HepG2 (cell line): Measurements from ENCODE around the gene P2RX5. TPM values are rescaled to one million over a fixed set of nuclear protein-coding genes. Genes with fewer than 3 reads are reported as not detected.

Experiments used
- ATAC-seq: fragments of 200-7000 bp; cut with Tn5 transposase; 3 replicates; pipeline ENCODE4 v1.9.1; 2020; ENCODE audit warnings: mild to moderate bottlenecking, moderate library complexity
- BruUV-seq: library from RNA; stranded (reverse); fragments of 400-500 nt; replicated peaks from 2 replicates; lab custom pipeline; 2021; lab: Mats Ljungman, UMichigan
- CTCF ChIA-PET: fragments of 300-600 bp; formaldehyde crosslinking; extraction: SDS; loops from one replicate; lab custom pipeline; 2021; ENCODE audit warnings: low total read pairs, inconsistent platforms, low intra/inter-chr PET ratio; lab: Yijun Ruan, JAX
- POLR2A ChIA-PET: fragments of 350-600 bp; sonication (Branson Sonifier 250); formaldehyde crosslinking; loops from one replicate; lab custom pipeline; 2020; ENCODE audit warnings: antibody characterized with exemption, inconsistent platforms; lab: Yijun Ruan, JAX
- DNase-seq: peaks from one replicate; pipeline ENCODE4 v3.0.0-alpha.2; 2015; ENCODE audit warnings: low spot score
- FAIRE-seq: peaks from 3 replicates; lab custom pipeline; 2011; peaks lifted over from hg19 to GRCh38; lab: Jason Lieb, UNC
- H2AFZ ChIP-seq: one replicate; pipeline ENCODE4 v1.6.1; 2011; ENCODE audit warnings: low read length, inconsistent platforms
- H3K27ac ChIP-seq: fragments of 300-600 bp; 3 replicates; pipeline ENCODE4 v1.8.0; 2011; ENCODE audit warnings: mixed run types, mild to moderate bottlenecking, mixed read lengths, low read length, inconsistent platforms; ENCODE audit not compliant: insufficient read depth; ENCODE audit errors: extremely low read length
- H3K27me3 ChIP-seq, 2 experiments: fragments of 200-600 bp in 1 of 2; 2 replicates in 1 of 2; 3 replicates in 1 of 2; pipeline versions ENCODE4 v1.6.0 to v1.8.0; 2011; ENCODE audit warnings: low read length in 2 of 2, mild to moderate bottlenecking in 2 of 2, moderate library complexity in 2 of 2, inconsistent platforms in 1 of 2; ENCODE audit not compliant: insufficient read depth in 2 of 2, control insufficient read depth in 1 of 2
- H3K36me3 ChIP-seq, 2 experiments: fragments of 200-600 bp in 1 of 2; replicated peaks in 1 of 2; 2 replicates in 1 of 2; 3 replicates in 1 of 2; pipeline versions ENCODE4 v1.5.1 to v1.8.0; 2011; ENCODE audit warnings: low read length in 2 of 2, inconsistent platforms in 1 of 2; ENCODE audit not compliant: insufficient read depth in 2 of 2, control insufficient read depth in 1 of 2
- H3K4me1 ChIP-seq: 2 replicates; pipeline ENCODE4 v1.5.1; 2012; ENCODE audit warnings: low read length, inconsistent platforms; ENCODE audit not compliant: insufficient read depth
- H3K4me2 ChIP-seq: 2 replicates; pipeline ENCODE4 v1.6.0; 2011; ENCODE audit warnings: low read depth, low read length, inconsistent platforms
- H3K4me3 ChIP-seq, 3 experiments: fragments of 200-600 bp in 1 of 3; sonication (generic), shearing (Covaris generic) in 1 of 3; replicated peaks in 1 of 3; 2 replicates each; pipeline ENCODE4 v1.5.1; 2011 to 2016; ENCODE audit warnings: low read length in 3 of 3, inconsistent platforms in 2 of 3, low read depth in 2 of 3, mild to moderate bottlenecking in 2 of 3, control low read depth in 1 of 3, mixed read lengths in 1 of 3; ENCODE audit not compliant: insufficient read depth in 1 of 3
- H3K79me2 ChIP-seq: one replicate; pipeline ENCODE4 v1.6.1; 2011; ENCODE audit warnings: low read length, inconsistent platforms; ENCODE audit not compliant: insufficient read depth
- H3K9ac ChIP-seq: 2 replicates; pipeline ENCODE4 v1.6.0; 2011; ENCODE audit warnings: mild to moderate bottlenecking, low read depth, low read length, inconsistent platforms; ENCODE audit not compliant: insufficient read depth
- H3K9me3 ChIP-seq: 2 replicates; pipeline ENCODE4 v1.5.1; 2012; ENCODE audit warnings: mild to moderate bottlenecking, low read length
- H4K20me1 ChIP-seq: 2 replicates; pipeline ENCODE4 v1.6.0; 2011; ENCODE audit warnings: inconsistent platforms, mild to moderate bottlenecking, low read length, moderate library complexity; ENCODE audit not compliant: insufficient read depth
- ARID4A ChIP-seq: sonication (generic); formaldehyde crosslinking; IDR thresholded peaks from 2 replicates; pipeline ENCODE4 v1.5.0; 2020; ENCODE audit warnings: mild to moderate bottlenecking, missing genetic modification reagents, borderline replicate concordance
- CHCHD3 ChIP-seq: sonication (generic); formaldehyde crosslinking; IDR thresholded peaks from 2 replicates; pipeline ENCODE4 v1.8.0; 2022; ENCODE audit warnings: mild to moderate bottlenecking, missing genetic modification reagents, moderate library complexity
- ETV5 ChIP-seq: IDR thresholded peaks from 2 replicates; pipeline ENCODE4 v1.6.1; 2018; ENCODE audit warnings: missing biosample characterization, missing genetic modification reagents, inconsistent platforms, borderline replicate concordance
- REST ChIP-seq, 2 experiments: IDR thresholded peaks; 2 replicates each; pipeline ENCODE4 v1.6.1; 2011 to 2012; ENCODE audit warnings: low read length in 2 of 2, borderline replicate concordance in 1 of 2, low read depth in 1 of 2, mild to moderate bottlenecking in 1 of 2, moderate library complexity in 1 of 2
- SNAPC2 ChIP-seq: sonication (generic); formaldehyde crosslinking; IDR thresholded peaks from 2 replicates; pipeline ENCODE4 v1.8.1; 2022; ENCODE audit warnings: mild to moderate bottlenecking, missing genetic modification reagents
- ZNF10 ChIP-seq: sonication (generic); formaldehyde crosslinking; IDR thresholded peaks from 2 replicates; pipeline ENCODE4 v1.4.0; 2020; ENCODE audit warnings: mild to moderate bottlenecking, low read depth, missing genetic modification reagents, borderline replicate concordance
- ZNF414 ChIP-seq: sonication (generic); formaldehyde crosslinking; IDR thresholded peaks from 2 replicates; pipeline ENCODE4 v1.5.0; 2020; ENCODE audit warnings: missing genetic modification reagents
- WGBS: methylation state at CpG from one replicate; pipeline ENCODE4 v1.1.6; 2017; ENCODE audit warnings: low lambda C conversion rate; 5-methylcytosine and 5-hydroxymethylcytosine counted together
- in situ Hi-C: cut with HindIII; loops from 2 replicates; pipeline ENCODE4 v1.10.0; 2017; ENCODE audit warnings: low pct_unique_long_range_greater_than_20kb; ENCODE audit not compliant: extremely low pct_ligation_motif_present
- intact Hi-C: fragments of 100-400 bp; cut with micrococcal nuclease; formaldehyde crosslinking; loops from one replicate; pipeline ENCODE4 v1.10.0; 2022; ENCODE audit not compliant: unreplicated experiment
- polyA plus RNA-seq, 8 experiments: library from polyadenylated mRNA; depleted of rRNA in 3 of 8; stranded (reverse) in 7 of 8; unstranded in 1 of 8; fragments of >200 nt; fragmentation: Illumina TruSeq in 4 of 8; extraction: Trizol in 4 of 8; gene quantifications; 2 replicates each; pipeline versions ENCODE4 v1.2.1 to v1.2.3, GENCODE V29; 2011 to 2016; ENCODE audit warnings: low read depth in 4 of 8, missing spikeins in 1 of 8, mixed read lengths in 1 of 8; ENCODE audit not compliant: insufficient read depth in 1 of 8
- total RNA-seq, 5 experiments: library from RNA; depleted of rRNA; stranded (reverse); fragments of >200 nt; fragmentation: Illumina TruSeq; extraction: Trizol; gene quantifications; 2 replicates each; pipeline ENCODE4 v1.2.3, GENCODE V29; 2016; ENCODE audit warnings: low read depth in 1 of 5

P2RX5 gene
- total and polyA plus RNA-seq, 2 of the 13 experiments (the other 11 are each of a cell fraction or from before 2014, with no cell fraction given), result 0.95 to 1.7 TPM

- TF ChIP-seq REST (IDR thresholded peaks at IDR 0.05; ENCODE audit: borderline replicate concordance in 1 of 2, low read depth in 1 of 2, low read length in 2 of 2), result peak; percentile 37 to 88
These were observed at the start of gene P2RX5 (continued) for GRCh38 chr17:3695723-3696411.

- 74% methylated on average over 10 of the region's 10 CpGs for WGBS
- no peaks in the 10 kb centered on the region for H3K27me3 ChIP-seq
- in situ Hi-C loops (no loop called here), intact Hi-C loops (no loop called here)
- peaks cover 30% of the 10 kb centered on the region for H3K4me1 ChIP-seq
- H3K9ac ChIP-seq, result no peak overlapping the region
- no peak overlapping the region for H3K4me2 ChIP-seq
- H4K20me1 ChIP-seq, result no peaks in the 10 kb centered on the region
- no peaks in the 10 kb centered on the region for H3K36me3 ChIP-seq
- ChIA-PET POLR2A (no interaction called here), CTCF (no interaction called here)
- H3K79me2 ChIP-seq, result no peaks in the 10 kb centered on the region
- no peak overlapping the region for H2AFZ ChIP-seq
- ATAC-seq, result no peak
- H3K9me3 ChIP-seq, result no peaks in the 10 kb centered on the region
- H3K27ac ChIP-seq, result no peak overlapping the region
- no TSS peak for BruUV-seq
- no peak for DNase-seq
- FAIRE-seq, result no peak
- H3K4me3 ChIP-seq, result no peak overlapping the region
- TF ChIP-seq ZNF10 (CRISPR knock-in tag) (no peak), ARID4A (no peak), ZNF414 (CRISPR knock-in tag) (no peak), CHCHD3 (CRISPR knock-in tag) (no peak), SNAPC2 (no peak), ETV5 (CRISPR knock-in tag) (no peak)
These were observed 49.1 kb upstream of the P2RX5 start for GRCh38 chr17:3745071-3745470.
